ENCODE results near the gene PTPRT. TPM values are rescaled to one million over a fixed set of nuclear protein-coding genes. Genes with fewer than 3 reads are reported as not detected.

PTPRT gene
- total and polyA plus RNA-seq, 8 donors, result 0.23 to 1.8 (median 0.95) TPM

GRCh38 chr20:42429761-42430458 is 759.8 kb downstream of the PTPRT start:
- no peaks in the 10 kb centered on the region for H3K4me1 ChIP-seq
- TF ChIP-seq CTCF (IDR thresholded peaks at IDR 0.05), result no peak
- DNase-seq (no peak), FAIRE-seq (no peak), ATAC-seq (peak in 1 of 4 donors; percentile 51)
- H3K9me3 ChIP-seq, result no peaks in the 10 kb centered on the region
- no peaks in the 10 kb centered on the region for H3K27me3 ChIP-seq
- H3K4me3 ChIP-seq, result no peak overlapping the region
- WGBS, 2 donors, result 75 to 77% methylated on average over 8 of the region's 8 CpGs
- no peaks in the 10 kb centered on the region for H3K36me3 ChIP-seq
- no peak overlapping the region for H3K27ac ChIP-seq
- intact Hi-C loops (cut with DNase I), result no loop called here

DNA sequence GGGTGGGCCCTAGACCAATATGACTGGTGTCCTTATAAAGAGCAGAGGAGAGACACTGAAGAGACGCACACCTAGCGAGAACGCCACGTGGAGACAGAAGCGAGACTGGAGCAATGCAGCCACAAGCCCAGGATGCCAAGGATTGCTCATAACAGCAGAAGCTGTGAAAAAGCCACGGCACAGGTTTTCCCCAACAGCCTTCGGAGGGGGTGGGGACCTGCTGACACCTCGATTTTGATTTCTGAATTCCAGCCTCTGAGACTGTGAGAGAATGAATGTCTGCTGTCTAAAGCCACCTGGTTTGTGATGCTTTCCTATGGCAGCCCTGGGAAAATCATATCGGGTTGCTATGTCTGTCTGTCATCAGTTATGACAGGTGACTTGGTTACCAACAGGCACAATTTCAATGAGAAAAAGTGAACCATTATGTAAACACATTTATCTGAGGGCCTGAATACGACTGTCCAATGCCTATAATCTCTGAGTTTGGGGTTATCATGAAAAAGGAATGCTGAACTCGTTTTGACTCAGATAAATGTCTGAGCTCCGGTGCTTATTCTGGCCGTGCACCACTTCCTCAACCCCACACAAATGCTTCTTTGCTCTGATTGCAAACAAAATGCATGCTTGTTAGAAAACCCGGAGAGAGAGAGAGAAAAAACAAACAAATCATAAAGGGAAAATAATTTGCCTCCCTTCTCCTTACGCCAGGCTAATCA is 769.7 kb downstream of the PTPRT start:
- no peaks in the 10 kb centered on the region for H3K4me1 ChIP-seq
- intact Hi-C loops (cut with DNase I), result no loop called here
- H3K9me3 ChIP-seq, result no peaks in the 10 kb centered on the region
- no peak for FAIRE-seq
- H3K27ac ChIP-seq, result no peak overlapping the region
- WGBS, 2 donors, result 22 to 25% methylated on average over 15 of the region's 15 CpGs
- H3K36me3 ChIP-seq, result no peaks in the 10 kb centered on the region
- no peak for TF ChIP-seq CTCF (IDR thresholded peaks at IDR 0.05)
- H3K27me3 ChIP-seq, result no peaks in the 10 kb centered on the region
- ATAC-seq, result peak in 2 of 4 donors; percentile 20 to 25
- DNase-seq, result no peak
- no peak overlapping the region for H3K4me3 ChIP-seq

GRCh38 chr20:42406826-42407225 is 782.9 kb downstream of the PTPRT start:
- H3K27ac ChIP-seq, result no peak overlapping the region
- H3K27me3 ChIP-seq, result no peaks in the 10 kb centered on the region
- no peaks in the 10 kb centered on the region for H3K9me3 ChIP-seq
- TF ChIP-seq CTCF (IDR thresholded peaks at IDR 0.05), result no peak
- no peaks in the 10 kb centered on the region for H3K36me3 ChIP-seq
- FAIRE-seq, result no peak
- 75 to 86% methylated on average over 2 of the region's 2 CpGs for WGBS, 2 donors
- intact Hi-C loops (cut with DNase I), result no loop called here
- no peak for ATAC-seq
- DNase-seq, result no peak
- no peak overlapping the region for H3K4me3 ChIP-seq
- H3K4me1 ChIP-seq, result no peaks in the 10 kb centered on the region

- no peak for ATAC-seq
- Histone ChIP-seq H3K4me3 (no peak overlapping the region), H3K36me3 (no peaks in the 10 kb centered on the region), H3K4me1 (no peaks in the 10 kb centered on the region), H3K9me3 (no peaks in the 10 kb centered on the region), H3K27ac (no peak overlapping the region), H3K27me3 (no peaks in the 10 kb centered on the region)
- no peak for DNase-seq
- TF ChIP-seq CTCF (IDR thresholded peaks at IDR 0.05), result no peak
- intact Hi-C loops (cut with DNase I), result no loop called here
- FAIRE-seq, result no peak
- WGBS, 2 donors, result 80 to 85% methylated on average over 5 of the region's 5 CpGs
Measured at GRCh38 chr20:42402455-42402854, 787.3 kb downstream of the PTPRT start.

DNA sequence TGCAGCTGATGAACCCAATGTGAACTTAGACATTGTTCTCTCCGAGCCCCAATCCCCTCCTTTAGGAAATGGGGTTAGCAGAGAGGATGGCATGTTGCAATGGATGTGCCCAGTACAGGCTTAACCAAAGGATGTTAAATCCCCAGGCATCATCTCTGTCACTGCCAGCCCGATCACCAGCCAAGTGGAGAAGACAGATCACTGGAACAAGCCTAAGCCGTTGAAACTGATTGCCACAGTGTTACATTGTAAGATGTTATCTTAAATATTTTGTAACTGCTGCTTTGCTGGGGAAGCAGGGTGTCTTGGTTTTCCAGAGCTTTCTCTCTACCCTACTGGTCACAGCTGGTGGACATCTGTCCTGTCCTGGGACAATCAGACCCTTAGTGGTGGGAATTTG is 788.1 kb downstream of the PTPRT start:
- intact Hi-C loops (cut with DNase I), result no loop called here
- no peaks in the 10 kb centered on the region for H3K27me3 ChIP-seq
- TF ChIP-seq CTCF (IDR thresholded peaks at IDR 0.05), result no peak
- H3K4me3 ChIP-seq, result no peak overlapping the region
- no peaks in the 10 kb centered on the region for H3K36me3 ChIP-seq
- ATAC-seq (no peak), DNase-seq (no peak), FAIRE-seq (no peak)
- 48 to 64% methylated on average over 3 of the region's 3 CpGs for WGBS, 2 donors
- H3K27ac ChIP-seq, result no peak overlapping the region
- H3K9me3 ChIP-seq, result no peaks in the 10 kb centered on the region
- no peaks in the 10 kb centered on the region for H3K4me1 ChIP-seq

All from pancreas (tissue), 10 donors.